Endothelial cell of umbilical vein (primary cell): Measurements from ENCODE around the gene TFF1.

Experiments used
- CTCF ChIP-seq, 2 donors: IDR thresholded peaks; 1 replicate in 1 of 2; 2 replicates in 1 of 2; pipeline ENCODE4 v1.5.1; 2011; ENCODE audit warnings: low read length in 2 of 2, mild to moderate bottlenecking in 2 of 2, moderate library complexity in 2 of 2, control low read depth in 1 of 2, inconsistent platforms in 1 of 2, low read depth in 1 of 2; ENCODE audit not compliant: insufficient read depth in 1 of 2; ENCODE audit errors: extremely low read depth in 1 of 2
- GATA2 ChIP-seq: IDR thresholded peaks from 2 replicates; pipeline ENCODE4 v1.7.0; 2011; ENCODE audit warnings: low read depth, mild to moderate bottlenecking, moderate library complexity, mixed read lengths, low read length; ENCODE audit not compliant: insufficient read length, insufficient read depth
- MYC ChIP-seq: IDR thresholded peaks from one replicate; pipeline ENCODE4 v1.6.1; 2011; ENCODE audit warnings: mild to moderate bottlenecking, low read depth, low read length
- POLR2A ChIP-seq: IDR thresholded peaks from 2 replicates; pipeline ENCODE4 v1.6.1; 2012; ENCODE audit warnings: low read depth, mild to moderate bottlenecking, control low read depth, low read length
- POLR2AphosphoS5 ChIP-seq: IDR thresholded peaks from 2 replicates; pipeline ENCODE4 v1.6.1; 2012; ENCODE audit warnings: low read depth, mild to moderate bottlenecking, control low read depth, low read length, moderate library complexity; ENCODE audit not compliant: insufficient read depth

- TF ChIP-seq CTCF (IDR thresholded peaks at IDR 0.05; ENCODE audit: extremely low read depth in 1 of 2, insufficient read depth in 1 of 2, low read depth in 1 of 2, low read length in 2 of 2) (no peak), POLR2AphosphoS5 (no peak), MYC (no peak), POLR2A (no peak), GATA2 (no peak)
These were observed 16.7 kb downstream of the TFF1 start for GRCh38 chr21:42349420-42350317.
